Stimulated activated CD4-positive, alpha-beta T cell treated with anti-CD3 and anti-CD28 coated beads, TNF-alpha, amount 100 ng/mL, for 1 hour (primary cell): Measurements from ENCODE around the gene IGFBP4.

Experiments used
- DNase-seq, 3 donors: peaks; one replicate each; pipeline ENCODE4 v3.0.0-alpha.2; 2020; ENCODE audit warnings: low read depth in 3 of 3, low spot score in 1 of 3

IGFBP4 gene

GRCh38 chr17:40431231-40431602 is 12.0 kb upstream of the IGFBP4 start:
- no peak for DNase-seq

GRCh38 chr17:40432864-40433528 is 10.3 kb upstream of the IGFBP4 start:
- DNase-seq = no peak

GRCh38 chr17:40433551-40434415 is 9.5 kb upstream of the IGFBP4 start:
- DNase-seq = no peak

- no peak for DNase-seq
Measured at GRCh38 chr17:40436636-40437035, 6.6 kb upstream of the IGFBP4 start.

- no peak for DNase-seq
Measured at GRCh38 chr17:40437095-40437732, 6.0 kb upstream of the IGFBP4 start.

GRCh38 chr17:40440166-40440565 is 3.1 kb upstream of the IGFBP4 start:
- DNase-seq = no peak

GRCh38 chr17:40442392-40443195 is 656 bp upstream of the IGFBP4 start:
- no peak for DNase-seq

- peak in 1 of 3 donors; percentile 9 for DNase-seq
Measured at GRCh38 chr17:40443988-40444899, 994 bp downstream of the IGFBP4 start.

- no peak for DNase-seq
Measured at GRCh38 chr17:40445751-40446468, 2.7 kb downstream of the IGFBP4 start.

GRCh38 chr17:40447148-40447644 is 3.9 kb downstream of the IGFBP4 start:
- DNase-seq = no peak

GRCh38 chr17:40447806-40448205 is 4.6 kb downstream of the IGFBP4 start:
- DNase-seq = no peak

- no peak for DNase-seq
Measured at GRCh38 chr17:40448213-40448638, 5.0 kb downstream of the IGFBP4 start.

- DNase-seq = no peak
Measured at GRCh38 chr17:40448639-40449261, 5.5 kb downstream of the IGFBP4 start.

- DNase-seq = peak in 1 of 3 donors; percentile 14
Measured at GRCh38 chr17:40450175-40450574, 6.9 kb downstream of the IGFBP4 start.

- DNase-seq = no peak
Measured at GRCh38 chr17:40451420-40451819, 8.2 kb downstream of the IGFBP4 start.

- no peak for DNase-seq
Measured at GRCh38 chr17:40452216-40452787, 9.1 kb downstream of the IGFBP4 start.

GRCh38 chr17:40452921-40453378 is 9.7 kb downstream of the IGFBP4 start:
- no peak for DNase-seq

- DNase-seq = no peak
Measured at GRCh38 chr17:40453881-40454612, 10.8 kb downstream of the IGFBP4 start.
